Endothelial cell of umbilical vein (primary cell): Measurements from ENCODE around the gene ADAM19. TPM values are rescaled to one million over a fixed set of nuclear protein-coding genes. Genes with fewer than 3 reads are reported as not detected.
"Not testable (repeated sequence)": the region's sequence is repeated elsewhere in the genome, so short reads cannot be mapped to it uniquely, and the experiment has no call there.

Experiments used
- BruUV-seq: library from RNA; stranded (reverse); fragments of 400-500 nt; replicated peaks from 2 replicates; lab custom pipeline; 2021; lab: Mats Ljungman, UMichigan
- CTCF ChIA-PET: fragments of 300-600, 350-600 bp; sonication (Branson Sonifier 250); formaldehyde crosslinking; loops from one replicate; lab custom pipeline; 2021; ENCODE audit warnings: antibody characterized with exemption, inconsistent platforms; lab: Charles Lee
- POLR2A ChIA-PET: fragments of 300-600, 350-600 bp; sonication (Branson Sonifier 250); formaldehyde crosslinking; loops from one replicate; lab custom pipeline; 2021; ENCODE audit warnings: antibody characterized with exemption, inconsistent platforms; lab: Charles Lee
- DNase-seq: peaks from one replicate; pipeline ENCODE4 v3.0.0-alpha.2; 2011; ENCODE audit warnings: low read depth, low spot score
- FAIRE-seq: peaks from 2 replicates; lab custom pipeline; 2011; peaks lifted over from hg19 to GRCh38; lab: Jason Lieb, UNC
- H2AFZ ChIP-seq: 2 replicates; pipeline ENCODE4 v1.6.0; 2012; ENCODE audit warnings: low read depth, low read length, control low read depth, inconsistent platforms
- H3K27ac ChIP-seq: 2 replicates; pipeline ENCODE4 v1.5.1; 2011; ENCODE audit warnings: low read depth, mild to moderate bottlenecking, control low read depth, low read length, moderate library complexity; ENCODE audit not compliant: insufficient read depth
- H3K27me3 ChIP-seq, 2 experiments: 2 replicates each; pipeline versions ENCODE4 v1.6.0 to v1.6.1; 2011; ENCODE audit warnings: low read length in 2 of 2, mixed read lengths in 1 of 2; ENCODE audit not compliant: control insufficient read depth in 2 of 2, insufficient read depth in 2 of 2
- H3K36me3 ChIP-seq, 2 experiments: 2 replicates in 1 of 2; 3 replicates in 1 of 2; pipeline ENCODE4 v1.5.1; 2011; ENCODE audit warnings: low read length in 2 of 2, mild to moderate bottlenecking in 1 of 2, moderate library complexity in 1 of 2; ENCODE audit not compliant: control insufficient read depth in 2 of 2, insufficient read depth in 2 of 2; ENCODE audit errors: extremely low read depth in 1 of 2
- H3K4me1 ChIP-seq: 3 replicates; pipeline ENCODE4 v1.5.1; 2011; ENCODE audit warnings: mild to moderate bottlenecking, low read length; ENCODE audit not compliant: control insufficient read depth, insufficient read depth; ENCODE audit errors: extremely low read depth
- H3K4me2 ChIP-seq: 2 replicates; pipeline ENCODE4 v1.6.1; 2011; ENCODE audit warnings: low read length, control low read depth, mixed read lengths; ENCODE audit not compliant: insufficient read depth
- H3K4me3 ChIP-seq, 3 experiments: fragments of 200-600 bp in 1 of 3; sonication (generic), shearing (Covaris generic) in 1 of 3; replicated peaks in 1 of 3; 2 replicates each; pipeline ENCODE4 v1.5.1; 2011 to 2016; ENCODE audit warnings: control low read depth in 3 of 3, low read length in 3 of 3, mild to moderate bottlenecking in 2 of 3, inconsistent platforms in 1 of 3, low read depth in 1 of 3, moderate library complexity in 1 of 3; ENCODE audit not compliant: insufficient read depth in 1 of 3
- H3K79me2 ChIP-seq: 2 replicates; pipeline ENCODE4 v1.6.0; 2012; ENCODE audit warnings: low read length, inconsistent platforms; ENCODE audit not compliant: control insufficient read depth, insufficient read depth
- H3K9ac ChIP-seq: replicated peaks from 2 replicates; pipeline ENCODE3; 2011; ENCODE audit warnings: low read length, control low read depth; ENCODE audit not compliant: insufficient read depth; ENCODE audit errors: extremely low read depth
- H3K9me1 ChIP-seq: replicated peaks from 3 replicates; pipeline ENCODE4 v1.6.0; 2011; ENCODE audit warnings: mild to moderate bottlenecking, low read length; ENCODE audit not compliant: control insufficient read depth, insufficient read depth; ENCODE audit errors: extremely low read depth
- H3K9me3 ChIP-seq: replicated peaks from 2 replicates; pipeline ENCODE4 v1.5.1; 2012; ENCODE audit warnings: low read length, inconsistent platforms; ENCODE audit not compliant: control insufficient read depth, insufficient read depth
- H4K20me1 ChIP-seq: replicated peaks from 2 replicates; pipeline ENCODE3; 2011; ENCODE audit warnings: mild to moderate bottlenecking, low read length; ENCODE audit not compliant: control insufficient read depth, insufficient read depth; ENCODE audit errors: extremely low read depth
- EZH2 ChIP-seq: IDR thresholded peaks from 2 replicates; pipeline ENCODE4 v1.6.1; 2012; ENCODE audit warnings: borderline replicate concordance, low read depth, mild to moderate bottlenecking, moderate library complexity, low read length, inconsistent platforms; ENCODE audit not compliant: severe bottlenecking
- FOS ChIP-seq: IDR thresholded peaks from 2 replicates; pipeline ENCODE4 v1.6.1; 2011; ENCODE audit warnings: mild to moderate bottlenecking, low read length, moderate library complexity, borderline replicate concordance; ENCODE audit not compliant: insufficient read depth
- GATA2 ChIP-seq: IDR thresholded peaks from 2 replicates; pipeline ENCODE4 v1.7.0; 2011; ENCODE audit warnings: low read depth, mild to moderate bottlenecking, moderate library complexity, mixed read lengths, low read length; ENCODE audit not compliant: insufficient read length, insufficient read depth
- JUN ChIP-seq: IDR thresholded peaks from 2 replicates; pipeline ENCODE4 v1.6.1; 2011; ENCODE audit warnings: borderline replicate concordance, low read depth; ENCODE audit not compliant: insufficient read length, insufficient read depth
- MYC ChIP-seq: IDR thresholded peaks from one replicate; pipeline ENCODE4 v1.6.1; 2011; ENCODE audit warnings: mild to moderate bottlenecking, low read depth, low read length
- POLR2A ChIP-seq: IDR thresholded peaks from 2 replicates; pipeline ENCODE4 v1.6.1; 2012; ENCODE audit warnings: low read depth, mild to moderate bottlenecking, control low read depth, low read length
- POLR2AphosphoS5 ChIP-seq: IDR thresholded peaks from 2 replicates; pipeline ENCODE4 v1.6.1; 2012; ENCODE audit warnings: low read depth, mild to moderate bottlenecking, control low read depth, low read length, moderate library complexity; ENCODE audit not compliant: insufficient read depth
- dilution Hi-C: fragments of 300-500 bp; cut with MboI; formaldehyde crosslinking; loops from one replicate; pipeline ENCODE4 v1.15.0; 2019; ENCODE audit warnings: low sequenced_read_pairs; ENCODE audit not compliant: extremely low pct_ligation_motif_present
- intact Hi-C: fragments of 100-400 bp; cut with micrococcal nuclease; formaldehyde crosslinking; loops from one replicate; pipeline ENCODE4 v1.10.0; 2022
- polyA plus RNA-seq, 4 experiments: library from polyadenylated mRNA; depleted of rRNA in 3 of 4; stranded (reverse) in 3 of 4; unstranded in 1 of 4; fragments of >200 nt; gene quantifications; 2 replicates each; pipeline versions ENCODE4 v1.2.1 to v1.2.3, GENCODE V29; 2011 to 2012; ENCODE audit warnings: missing spikeins in 1 of 4
- total RNA-seq: library from RNA; stranded (reverse); gene quantifications from 2 replicates; pipeline ENCODE4 v1.2.3, GENCODE V29; 2021
- TF ChIP-seq, protein P1 (sequence below): IDR thresholded peaks from 2 replicates; pipeline ENCODE4 v1.6.1; 2011; ENCODE audit not compliant: insufficient read depth, insufficient read length
- TF ChIP-seq, protein P2 (sequence below), 2 donors: IDR thresholded peaks; 1 replicate in 1 of 2; 2 replicates in 1 of 2; pipeline ENCODE4 v1.5.1; 2011; ENCODE audit warnings: low read length in 2 of 2, mild to moderate bottlenecking in 2 of 2, moderate library complexity in 2 of 2, control low read depth in 1 of 2, inconsistent platforms in 1 of 2, low read depth in 1 of 2; ENCODE audit not compliant: insufficient read depth in 1 of 2; ENCODE audit errors: extremely low read depth in 1 of 2

ADAM19 gene
- total and polyA plus RNA-seq, 2 donors (not counting 3 experiments of a cell fraction or from before 2014, with no cell fraction given), result 10.0 to 22.6 TPM

- TF ChIP-seq, protein P1, sequence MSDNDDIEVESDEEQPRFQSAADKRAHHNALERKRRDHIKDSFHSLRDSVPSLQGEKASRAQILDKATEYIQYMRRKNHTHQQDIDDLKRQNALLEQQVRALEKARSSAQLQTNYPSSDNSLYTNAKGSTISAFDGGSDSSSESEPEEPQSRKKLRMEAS, result no peak
- TF ChIP-seq POLR2AphosphoS5 (no peak), MYC (no peak), EZH2 (no peak), JUN (no peak), FOS (no peak), POLR2A (no peak), GATA2 (no peak)
- TF ChIP-seq, protein P2, sequence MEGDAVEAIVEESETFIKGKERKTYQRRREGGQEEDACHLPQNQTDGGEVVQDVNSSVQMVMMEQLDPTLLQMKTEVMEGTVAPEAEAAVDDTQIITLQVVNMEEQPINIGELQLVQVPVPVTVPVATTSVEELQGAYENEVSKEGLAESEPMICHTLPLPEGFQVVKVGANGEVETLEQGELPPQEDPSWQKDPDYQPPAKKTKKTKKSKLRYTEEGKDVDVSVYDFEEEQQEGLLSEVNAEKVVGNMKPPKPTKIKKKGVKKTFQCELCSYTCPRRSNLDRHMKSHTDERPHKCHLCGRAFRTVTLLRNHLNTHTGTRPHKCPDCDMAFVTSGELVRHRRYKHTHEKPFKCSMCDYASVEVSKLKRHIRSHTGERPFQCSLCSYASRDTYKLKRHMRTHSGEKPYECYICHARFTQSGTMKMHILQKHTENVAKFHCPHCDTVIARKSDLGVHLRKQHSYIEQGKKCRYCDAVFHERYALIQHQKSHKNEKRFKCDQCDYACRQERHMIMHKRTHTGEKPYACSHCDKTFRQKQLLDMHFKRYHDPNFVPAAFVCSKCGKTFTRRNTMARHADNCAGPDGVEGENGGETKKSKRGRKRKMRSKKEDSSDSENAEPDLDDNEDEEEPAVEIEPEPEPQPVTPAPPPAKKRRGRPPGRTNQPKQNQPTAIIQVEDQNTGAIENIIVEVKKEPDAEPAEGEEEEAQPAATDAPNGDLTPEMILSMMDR (IDR thresholded peaks at IDR 0.05; ENCODE audit: extremely low read depth in 1 of 2, insufficient read depth in 1 of 2, low read depth in 1 of 2, low read length in 2 of 2), result no peak
- Histone ChIP-seq H3K4me3 (no peak overlapping the region), H3K9ac (no peak overlapping the region), H3K79me2 (no peaks in the 10 kb centered on the region), H3K36me3 (no peaks in the 10 kb centered on the region), H3K27me3 (peaks cover 0 to 2% of the 10 kb centered on the region in 2 experiments), H2AFZ (no peak overlapping the region), H4K20me1 (no peaks in the 10 kb centered on the region), H3K9me1 (no peaks in the 10 kb centered on the region), H3K27ac (no peak overlapping the region), H3K9me3 (no peaks in the 10 kb centered on the region), H3K4me2 (no peak overlapping the region), H3K4me1 (no peaks in the 10 kb centered on the region)
- dilution Hi-C loops (loop anchor here (25.0 kb wide), 1 partner anchor 147 kb away; a partner anchor contains a TSS), intact Hi-C loops (no loop called here)
- no peak for FAIRE-seq
- BruUV-seq, result no TSS peak
- no peak for DNase-seq
- POLR2A ChIA-PET, result no interaction called here
- CTCF ChIA-PET, result interaction anchor here (0.9 to 2.5 kb wide), 7 partner anchors 8 to 258 kb away, joined by 3 to 12 read pairs (median 5); partner anchors contain the start of gene LSM11
Measured at GRCh38 chr5:157484768-157485167, 90.8 kb downstream of the ADAM19 start.

- H3K4me1 ChIP-seq, H3K27ac ChIP-seq, H3K36me3 ChIP-seq, CTCF ChIA-PET, H3K79me2 ChIP-seq, H2AFZ ChIP-seq, FAIRE-seq, POLR2A ChIA-PET, H4K20me1 ChIP-seq, H3K9me3 ChIP-seq, DNase-seq, H3K9ac ChIP-seq, intact Hi-C loops, H3K4me2 ChIP-seq, BruUV-seq, H3K4me3 ChIP-seq, H3K9me1 ChIP-seq, H3K27me3 ChIP-seq: not testable (repeated sequence)
- dilution Hi-C loops, result loop anchor here (25.0 kb wide), 1 partner anchor 145 kb away; a partner anchor contains a TSS
Measured at GRCh38 chr5:157482702-157483101, 92.9 kb downstream of the ADAM19 start.
